HEK293 (cell line): ENCODE data around the gene SPATA21.

ENCODE experiments used
- CTCF ChIA-PET: fragments of 350-600 bp; formaldehyde crosslinking; extraction: SDS; loops from one replicate; lab custom pipeline; 2021; ENCODE audit warnings: antibody characterized with exemption; lab: Yijun Ruan, JAX
- POLR2A ChIA-PET: fragments of 300-600 bp; formaldehyde crosslinking; extraction: SDS; loops from one replicate; lab custom pipeline; 2020; ENCODE audit warnings: antibody characterized with exemption, inconsistent platforms; lab: Yijun Ruan, JAX
- H3K27ac ChIP-seq: fragments of 200-500 bp; sonication (Bioruptor generic); 2 replicates; pipeline ENCODE4 v1.5.1; 2014; ENCODE audit warnings: low read depth, low read length, control low read depth, inconsistent platforms; ENCODE audit errors: extremely low read depth
- H3K36me3 ChIP-seq, 2 experiments: fragments of 200-500 bp in 1 of 2; sonication (Bioruptor generic) in 1 of 2; 1 replicate in 1 of 2; 2 replicates in 1 of 2; pipeline ENCODE4 v1.5.1; 2014 to 2017; ENCODE audit warnings: inconsistent platforms in 2 of 2, low read length in 2 of 2; ENCODE audit not compliant: control insufficient read depth in 2 of 2, insufficient read depth in 1 of 2
- H3K4me1 ChIP-seq: fragments of 200-500 bp; sonication (Bioruptor generic); 2 replicates; pipeline ENCODE4 v1.5.1; 2014; ENCODE audit warnings: mild to moderate bottlenecking, low read length, inconsistent platforms; ENCODE audit not compliant: control insufficient read depth, insufficient read depth
- H3K4me3 ChIP-seq: 2 replicates; pipeline ENCODE4 v1.5.1; 2011; ENCODE audit warnings: low read depth, mild to moderate bottlenecking, control low read depth, low read length, moderate library complexity
- H3K9me3 ChIP-seq: fragments of 200-500 bp; sonication (Bioruptor generic); 2 replicates; pipeline ENCODE4 v1.5.1; 2014; ENCODE audit warnings: low read depth, low read length, inconsistent platforms; ENCODE audit not compliant: control insufficient read depth, insufficient read depth
- BCL11B ChIP-seq: fragments of 450-650 bp; formaldehyde crosslinking; IDR thresholded peaks from 2 replicates; pipeline ENCODE4 v1.5.1; 2016; ENCODE audit warnings: low read depth, missing biosample characterization, missing genetic modification characterization
- CTCF ChIP-seq: fragments of 450-650 bp; formaldehyde crosslinking; IDR thresholded peaks from 2 replicates; pipeline ENCODE4 v1.5.1; 2016; ENCODE audit warnings: missing biosample characterization, missing genetic modification characterization
- GLIS2 ChIP-seq: fragments of 450-650 bp; formaldehyde crosslinking; IDR thresholded peaks from 2 replicates; pipeline ENCODE4 v1.5.1; 2016; ENCODE audit warnings: missing biosample characterization, missing genetic modification characterization
- PRDM6 ChIP-seq: fragments of 450-650 bp; formaldehyde crosslinking; IDR thresholded peaks from 2 replicates; pipeline ENCODE4 v1.5.1; 2017; ENCODE audit warnings: missing biosample characterization, missing genetic modification characterization
- RBAK ChIP-seq: fragments of 450-650 bp; formaldehyde crosslinking; IDR thresholded peaks from 2 replicates; pipeline ENCODE4 v1.5.1; 2016; ENCODE audit warnings: missing biosample characterization, missing genetic modification characterization
- REST ChIP-seq: fragments of 450-650 bp; formaldehyde crosslinking; IDR thresholded peaks from 2 replicates; pipeline ENCODE4 v1.5.1; 2016; ENCODE audit warnings: missing biosample characterization, missing genetic modification characterization
- YY1 ChIP-seq: fragments of 450-650 bp; formaldehyde crosslinking; IDR thresholded peaks from 2 replicates; pipeline ENCODE4 v1.5.1; 2018; ENCODE audit warnings: missing biosample characterization, missing genetic modification characterization
- ZBTB1 ChIP-seq: fragments of 450-650 bp; formaldehyde crosslinking; IDR thresholded peaks from 2 replicates; pipeline ENCODE4 v1.5.1; 2016; ENCODE audit warnings: missing biosample characterization, missing genetic modification characterization
- ZNF112 ChIP-seq: fragments of 450-650 bp; formaldehyde crosslinking; IDR thresholded peaks from 2 replicates; pipeline ENCODE4 v1.5.0; 2017; ENCODE audit warnings: missing biosample characterization, missing genetic modification characterization
- ZNF132 ChIP-seq: fragments of 450-650 bp; formaldehyde crosslinking; IDR thresholded peaks from 2 replicates; pipeline ENCODE4 v1.5.1; 2017; ENCODE audit warnings: missing biosample characterization, missing genetic modification characterization, borderline replicate concordance
- ZNF138 ChIP-seq: fragments of 450-650 bp; formaldehyde crosslinking; IDR thresholded peaks from 2 replicates; pipeline ENCODE4 v1.5.1; 2016; ENCODE audit warnings: missing biosample characterization, missing genetic modification characterization, borderline replicate concordance
- ZNF155 ChIP-seq: fragments of 450-650 bp; formaldehyde crosslinking; IDR thresholded peaks from 2 replicates; pipeline ENCODE4 v1.5.1; 2016; ENCODE audit warnings: missing biosample characterization, missing genetic modification characterization
- ZNF302 ChIP-seq: fragments of 450-650 bp; formaldehyde crosslinking; IDR thresholded peaks from 2 replicates; pipeline ENCODE4 v1.5.1; 2016; ENCODE audit warnings: missing biosample characterization, missing genetic modification characterization, low read depth
- ZNF394 ChIP-seq: fragments of 450-650 bp; formaldehyde crosslinking; IDR thresholded peaks from 2 replicates; pipeline ENCODE4 v1.5.1; 2016; ENCODE audit warnings: missing biosample characterization, missing genetic modification characterization, mild to moderate bottlenecking, moderate library complexity, borderline replicate concordance
- ZNF398 ChIP-seq: fragments of 450-650 bp; formaldehyde crosslinking; IDR thresholded peaks from 2 replicates; pipeline ENCODE4 v1.5.1; 2017; ENCODE audit warnings: missing biosample characterization, missing genetic modification characterization
- ZNF768 ChIP-seq: fragments of 450-650 bp; formaldehyde crosslinking; IDR thresholded peaks from 2 replicates; pipeline ENCODE4 v1.5.1; 2018; ENCODE audit warnings: missing biosample characterization, mild to moderate bottlenecking, missing genetic modification characterization
- ZNF843 ChIP-seq: fragments of 450-650 bp; formaldehyde crosslinking; IDR thresholded peaks from 2 replicates; pipeline ENCODE4 v1.5.1; 2016; ENCODE audit warnings: missing biosample characterization, missing genetic modification characterization

SPATA21 gene

GRCh38 chr1:16394977-16395376 is 42.2 kb downstream of the SPATA21 start:
- no peak overlapping the region for H3K27ac ChIP-seq
- H3K9me3 ChIP-seq: no peaks in the 10 kb centered on the region
- CTCF ChIA-PET: no interaction called here
- peaks cover 0 to 77% of the 10 kb centered on the region in 2 experiments; a peak in 2 of 3 replicates for H3K36me3 ChIP-seq
- H3K4me3 ChIP-seq: no peak overlapping the region
- no peaks in the 10 kb centered on the region; the same call in 1 of the 2 replicates for H3K4me1 ChIP-seq
- no peak for TF ChIP-seq ZNF155 (tag by site-specific recombination)
- TF ChIP-seq ZNF768 (tag by site-specific recombination): no peak
- TF ChIP-seq ZNF138 (tag by site-specific recombination): no peak
- TF ChIP-seq CTCF (tag by site-specific recombination): no peak
- no peak for TF ChIP-seq ZNF302 (tag by site-specific recombination)
- TF ChIP-seq ZNF843 (tag by site-specific recombination): no peak
- TF ChIP-seq ZNF132 (tag by site-specific recombination): no peak
- TF ChIP-seq ZBTB1: no peak
- no peak for TF ChIP-seq YY1 (tag by site-specific recombination)
- TF ChIP-seq GLIS2: no peak
- TF ChIP-seq ZNF112 (tag by site-specific recombination): no peak
- no peak for TF ChIP-seq PRDM6 (tag by site-specific recombination)
- TF ChIP-seq BCL11B (tag by site-specific recombination): no peak
- TF ChIP-seq ZNF394 (tag by site-specific recombination): no peak
- TF ChIP-seq RBAK (tag by site-specific recombination): no peak
- no peak for TF ChIP-seq ZNF398 (tag by site-specific recombination)
- no peak for TF ChIP-seq REST (tag by site-specific recombination)
- POLR2A ChIA-PET: no interaction called here
